Caco-2 (cell line): ENCODE measurements around the gene LAMB4. TPM values are rescaled to one million over a fixed set of nuclear protein-coding genes. Genes with fewer than 3 reads are reported as not detected.

ENCODE experiments used
- BruUV-seq: library from RNA; stranded (reverse); fragments of 400-500 nt; replicated peaks from 2 replicates; lab custom pipeline; 2021; lab: Mats Ljungman, UMichigan
- CTCF ChIA-PET: fragments of 300-600 bp; sonication (Branson Sonifier 250); formaldehyde crosslinking; loops from one replicate; lab custom pipeline; 2022; ENCODE audit warnings: antibody characterized with exemption; lab: Charles Lee
- POLR2A ChIA-PET: fragments of 300-600 bp; sonication (Branson Sonifier 250); formaldehyde crosslinking; loops from one replicate; lab custom pipeline; 2022; ENCODE audit warnings: antibody characterized with exemption; lab: Charles Lee
- DNase-seq, 2 experiments: peaks; one replicate each; pipeline versions ENCODE4 v3.0.0 to v3.0.0-alpha.2; 2020 to 2022
- H3K27me3 ChIP-seq: replicated peaks from 2 replicates; pipeline ENCODE4 v1.6.0; 2011; ENCODE audit warnings: low read length; ENCODE audit not compliant: control insufficient read depth, insufficient read depth
- H3K36me3 ChIP-seq: 2 replicates; pipeline ENCODE4 v1.5.1; 2011; ENCODE audit warnings: low read length; ENCODE audit not compliant: control insufficient read depth, insufficient read depth
- H3K4me1 ChIP-seq: fragments of 250-450 bp; sonication (Bioruptor Pico); 2 replicates; pipeline ENCODE4 v1.5.1; 2020; ENCODE audit warnings: mild to moderate bottlenecking
- H3K4me3 ChIP-seq: 2 replicates; pipeline ENCODE4 v1.5.1; 2011; ENCODE audit warnings: low read depth, mild to moderate bottlenecking, control low read depth, low read length
- H3K9me3 ChIP-seq: fragments of 250-450 bp; sonication (Bioruptor Pico); 2 replicates; pipeline ENCODE4 v1.5.1; 2020; ENCODE audit warnings: mild to moderate bottlenecking, moderate library complexity
- H3K27ac Mint-ChIP-seq: one replicate; pipeline ENCODE4 v1.8.0; 2022; ENCODE audit warnings: mixed read lengths; ENCODE audit not compliant: unreplicated experiment
- H3K27me3 Mint-ChIP-seq: one replicate; pipeline ENCODE4 v1.8.0; 2022; ENCODE audit warnings: mixed read lengths; ENCODE audit not compliant: insufficient read depth, unreplicated experiment
- H3K36me3 Mint-ChIP-seq: one replicate; pipeline ENCODE4 v1.8.0; 2022; ENCODE audit warnings: mild to moderate bottlenecking, mixed read lengths; ENCODE audit not compliant: insufficient read depth, unreplicated experiment
- H3K4me1 Mint-ChIP-seq: one replicate; pipeline ENCODE4 v1.8.0; 2022; ENCODE audit warnings: low read depth, mixed read lengths; ENCODE audit not compliant: unreplicated experiment
- H3K4me3 Mint-ChIP-seq: one replicate; pipeline ENCODE4 v1.8.0; 2022; ENCODE audit warnings: mild to moderate bottlenecking, moderate library complexity, mixed read lengths; ENCODE audit not compliant: unreplicated experiment
- H3K9me3 Mint-ChIP-seq: one replicate; pipeline ENCODE4 v1.8.0; 2022; ENCODE audit warnings: mixed read lengths; ENCODE audit not compliant: unreplicated experiment
- intact Hi-C: fragments of 100-400 bp; cut with micrococcal nuclease; formaldehyde crosslinking; loops from one replicate; pipeline ENCODE4 v1.10.0; 2022; ENCODE audit not compliant: unreplicated experiment
- total RNA-seq: library from RNA; stranded (reverse); gene quantifications from 2 replicates; pipeline ENCODE4 v1.2.3, GENCODE V29; 2022
- TF ChIP-seq, protein P1 (sequence below), 2 experiments: fragments of 200-600 bp in 1 of 2; IDR thresholded peaks; 1 replicate in 1 of 2; 2 replicates in 1 of 2; pipeline versions ENCODE4 v1.5.1 to v1.8.0; 2011 to 2022; ENCODE audit warnings: antibody characterized with exemption in 1 of 2, control low read depth in 1 of 2, inconsistent platforms in 1 of 2, low read depth in 1 of 2, low read length in 1 of 2, mild to moderate bottlenecking in 1 of 2, moderate library complexity in 1 of 2; ENCODE audit not compliant: insufficient read depth in 1 of 2, severe bottlenecking in 1 of 2, unreplicated experiment in 1 of 2

Gene LAMB4
- total RNA-seq, 1 experiment from 2014 or later: 0.52 TPM

DNA sequence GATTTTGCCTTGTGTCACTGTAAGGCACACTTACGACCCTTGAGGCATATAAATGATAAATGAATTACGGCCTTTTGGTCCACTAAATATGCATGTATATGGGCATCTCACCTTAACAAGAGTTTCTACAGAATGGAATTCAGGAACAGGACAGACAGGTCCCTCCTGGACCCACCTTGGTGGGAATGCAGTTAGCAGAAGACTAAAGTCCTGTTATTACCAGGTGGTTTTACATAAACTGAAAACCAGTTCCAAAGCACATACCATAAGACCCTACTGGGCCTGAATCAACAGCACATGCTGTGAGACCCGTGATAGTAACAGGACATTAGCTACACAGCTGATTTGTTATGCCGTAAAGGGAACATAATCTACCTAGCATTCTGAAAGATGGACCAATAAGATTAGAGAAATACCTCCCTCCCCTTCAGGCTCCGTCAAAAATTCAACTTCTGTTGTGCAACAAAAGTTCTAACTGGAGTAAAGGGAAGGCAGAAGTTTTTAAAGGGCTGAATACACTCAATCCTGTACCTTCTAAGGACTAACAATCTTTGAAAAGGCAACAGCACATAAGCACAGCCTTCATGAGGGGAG lies 151.2 kb downstream of the LAMB4 start:
- TF ChIP-seq, protein P1, sequence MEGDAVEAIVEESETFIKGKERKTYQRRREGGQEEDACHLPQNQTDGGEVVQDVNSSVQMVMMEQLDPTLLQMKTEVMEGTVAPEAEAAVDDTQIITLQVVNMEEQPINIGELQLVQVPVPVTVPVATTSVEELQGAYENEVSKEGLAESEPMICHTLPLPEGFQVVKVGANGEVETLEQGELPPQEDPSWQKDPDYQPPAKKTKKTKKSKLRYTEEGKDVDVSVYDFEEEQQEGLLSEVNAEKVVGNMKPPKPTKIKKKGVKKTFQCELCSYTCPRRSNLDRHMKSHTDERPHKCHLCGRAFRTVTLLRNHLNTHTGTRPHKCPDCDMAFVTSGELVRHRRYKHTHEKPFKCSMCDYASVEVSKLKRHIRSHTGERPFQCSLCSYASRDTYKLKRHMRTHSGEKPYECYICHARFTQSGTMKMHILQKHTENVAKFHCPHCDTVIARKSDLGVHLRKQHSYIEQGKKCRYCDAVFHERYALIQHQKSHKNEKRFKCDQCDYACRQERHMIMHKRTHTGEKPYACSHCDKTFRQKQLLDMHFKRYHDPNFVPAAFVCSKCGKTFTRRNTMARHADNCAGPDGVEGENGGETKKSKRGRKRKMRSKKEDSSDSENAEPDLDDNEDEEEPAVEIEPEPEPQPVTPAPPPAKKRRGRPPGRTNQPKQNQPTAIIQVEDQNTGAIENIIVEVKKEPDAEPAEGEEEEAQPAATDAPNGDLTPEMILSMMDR (IDR thresholded peaks at IDR 0.05; ENCODE audit: insufficient read depth in 1 of 2, low read depth in 1 of 2, low read length in 1 of 2, severe bottlenecking in 1 of 2, unreplicated experiment in 1 of 2): no peak
- Histone ChIP-seq H3K4me1 (peaks cover 26% of the 10 kb centered on the region), H3K9me3 (no peaks in the 10 kb centered on the region), H3K36me3 (peaks cover 7% of the 10 kb centered on the region), H3K27me3 (no peaks in the 10 kb centered on the region), H3K4me3 (no peak overlapping the region)
- H3K9me3 Mint-ChIP-seq: no peaks in the 10 kb centered on the region
- ChIA-PET POLR2A (no interaction called here), CTCF (no interaction called here)
- peaks cover 14% of the 10 kb centered on the region for H3K4me1 Mint-ChIP-seq
- no peak overlapping the region for H3K27ac Mint-ChIP-seq
- peaks cover 99% of the 10 kb centered on the region for H3K36me3 Mint-ChIP-seq
- H3K4me3 Mint-ChIP-seq: no peak overlapping the region
- DNase-seq: peak; percentile 57 to 70
- no peaks in the 10 kb centered on the region for H3K27me3 Mint-ChIP-seq
- no TSS peak for BruUV-seq
- intact Hi-C loops: no loop called here

- TF ChIP-seq, protein P1 (IDR thresholded peaks at IDR 0.05; ENCODE audit: insufficient read depth in 1 of 2, low read depth in 1 of 2, low read length in 1 of 2, severe bottlenecking in 1 of 2, unreplicated experiment in 1 of 2): no peak
- ChIA-PET POLR2A (no interaction called here), CTCF (no interaction called here)
- Histone ChIP-seq H3K4me3 (no peak overlapping the region), H3K27me3 (no peaks in the 10 kb centered on the region), H3K4me1 (peaks cover 38% of the 10 kb centered on the region), H3K36me3 (peaks cover 5% of the 10 kb centered on the region), H3K9me3 (no peaks in the 10 kb centered on the region)
- peaks cover 96% of the 10 kb centered on the region for H3K36me3 Mint-ChIP-seq
- DNase-seq: no peak
- H3K9me3 Mint-ChIP-seq: no peaks in the 10 kb centered on the region
- peaks cover 4% of the 10 kb centered on the region for H3K4me1 Mint-ChIP-seq
- no TSS peak for BruUV-seq
- no peak overlapping the region for H3K27ac Mint-ChIP-seq
- intact Hi-C loops: no loop called here
- no peak overlapping the region for H3K4me3 Mint-ChIP-seq
- no peaks in the 10 kb centered on the region for H3K27me3 Mint-ChIP-seq
Measured at GRCh38 chr7:107977048-107977447, 153.1 kb downstream of the LAMB4 start.

- CTCF ChIA-PET: no interaction called here
- BruUV-seq: no TSS peak
- Histone ChIP-seq H3K36me3 (peaks cover 5% of the 10 kb centered on the region), H3K4me1 (peaks cover 42% of the 10 kb centered on the region), H3K9me3 (no peaks in the 10 kb centered on the region), H3K4me3 (no peak overlapping the region), H3K27me3 (no peaks in the 10 kb centered on the region)
- Mint-ChIP-seq H3K4me1 (no peaks in the 10 kb centered on the region), H3K27me3 (no peaks in the 10 kb centered on the region), H3K9me3 (no peaks in the 10 kb centered on the region), H3K36me3 (peaks cover 96% of the 10 kb centered on the region), H3K4me3 (no peak overlapping the region), H3K27ac (peak overlapping the region; percentile 8)
- no peak for DNase-seq
- intact Hi-C loops: no loop called here
- POLR2A ChIA-PET: no interaction called here
- TF ChIP-seq, protein P1 (IDR thresholded peaks at IDR 0.05; ENCODE audit: insufficient read depth in 1 of 2, low read depth in 1 of 2, low read length in 1 of 2, severe bottlenecking in 1 of 2, unreplicated experiment in 1 of 2): no peak
Measured at GRCh38 chr7:107976620-107977019, 153.5 kb downstream of the LAMB4 start.
